GM12878 (cell line): ENCODE results near the gene TET1.
"Not testable (repeated sequence)": the region's sequence is repeated elsewhere in the genome, so short reads cannot be mapped to it uniquely, and the experiment has no call there.

Source experiments
- ATF3 ChIP-seq: IDR thresholded peaks from 2 replicates; pipeline ENCODE4 v1.6.1; 2011; ENCODE audit warnings: low read depth, mild to moderate bottlenecking, low read length, moderate library complexity, borderline replicate concordance; ENCODE audit errors: extremely low read depth
- EZH2 ChIP-seq: IDR thresholded peaks from 2 replicates; pipeline ENCODE4 v1.6.1; 2012; ENCODE audit warnings: low read depth, mild to moderate bottlenecking, control low read depth, inconsistent platforms, low read length, borderline replicate concordance; ENCODE audit not compliant: control insufficient read depth
- NFYA ChIP-seq: IDR thresholded peaks from 2 replicates; pipeline ENCODE4 v1.6.1; 2011; ENCODE audit warnings: low read depth, mild to moderate bottlenecking, low read length, improper control_type of control experiment, borderline replicate concordance

DNA sequence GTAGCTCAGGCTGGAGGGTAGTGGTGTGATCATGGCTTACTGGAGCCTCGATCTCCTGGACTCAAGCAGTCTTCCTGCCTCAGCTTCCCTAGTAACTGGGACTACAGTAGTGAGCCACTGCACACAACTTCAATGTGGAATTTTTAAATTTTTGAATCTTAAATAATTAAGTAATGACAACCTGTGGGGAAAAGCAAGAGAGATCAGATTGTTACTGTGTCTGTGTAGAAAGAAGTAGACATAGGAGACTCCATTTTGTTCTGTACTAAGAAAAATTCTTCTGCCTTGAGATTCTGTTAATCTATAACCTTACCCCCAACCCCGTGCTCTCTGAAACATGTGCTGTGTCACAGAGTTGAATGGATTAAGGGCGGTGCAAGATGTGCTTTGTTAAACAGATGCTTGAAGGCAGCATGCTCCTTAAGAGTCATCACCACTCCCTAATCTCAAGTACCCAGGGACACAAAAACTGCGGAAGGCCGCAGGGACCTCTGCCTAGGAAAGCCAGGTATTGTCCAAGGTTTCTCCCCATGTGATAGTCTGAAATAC is 34.6 kb upstream of the TET1 start:
- TF ChIP-seq NFYA, EZH2, ATF3: not testable (repeated sequence)
